HepG2 (cell line): ENCODE data around the gene STMN1. TPM values are rescaled to one million over a fixed set of nuclear protein-coding genes. Genes with fewer than 3 reads are reported as not detected.
A peak's percentile ranks its signal among the peaks of the same experiment; 100 is the strongest.

Source experiments
- CHD4 ChIP-seq: fragments of 200-600 bp; sonication (generic); IDR thresholded peaks from 2 replicates; pipeline ENCODE4 v1.7.0; 2017; ENCODE audit warnings: mild to moderate bottlenecking, low read length, borderline replicate concordance
- HOXA5 ChIP-seq: sonication (generic); formaldehyde crosslinking; IDR thresholded peaks from 2 replicates; pipeline ENCODE4 v1.4.0; 2020; ENCODE audit warnings: missing genetic modification reagents
- NCOA2 ChIP-seq: sonication (generic); formaldehyde crosslinking; IDR thresholded peaks from 2 replicates; pipeline ENCODE4 v1.8.0; 2022; ENCODE audit warnings: inconsistent platforms
- NFE2L1 ChIP-seq: sonication (generic); formaldehyde crosslinking; IDR thresholded peaks from 2 replicates; pipeline ENCODE4 v1.4.0; 2020; ENCODE audit warnings: missing genetic modification reagents, mild to moderate bottlenecking, borderline replicate concordance
- POLR2G ChIP-seq: fragments of 200-400 bp; formaldehyde crosslinking; IDR thresholded peaks from 2 replicates; pipeline ENCODE4 v1.6.1; 2018; ENCODE audit warnings: mild to moderate bottlenecking, low read depth, low read length, moderate library complexity
- U2AF1 ChIP-seq: fragments of 200-400 bp; formaldehyde crosslinking; optimal IDR thresholded peaks from 2 replicates; pipeline ENCODE3; 2017; ENCODE audit warnings: mild to moderate bottlenecking, low read depth, low read length
- U2AF2 ChIP-seq: fragments of 200-400 bp; formaldehyde crosslinking; IDR thresholded peaks from 2 replicates; pipeline ENCODE4 v1.6.1; 2017; ENCODE audit warnings: low read depth, mild to moderate bottlenecking, low read length
- ZNF337 ChIP-seq: sonication (generic); formaldehyde crosslinking; IDR thresholded peaks from 2 replicates; pipeline ENCODE4 v1.5.1; 2020; ENCODE audit warnings: missing genetic modification reagents, low read depth, mild to moderate bottlenecking, borderline replicate concordance
- ZNF33B ChIP-seq: sonication (generic); formaldehyde crosslinking; IDR thresholded peaks from 2 replicates; pipeline ENCODE4 v1.5.1; 2020; ENCODE audit warnings: mild to moderate bottlenecking, missing genetic modification reagents
- ZNF510 ChIP-seq: sonication (generic); formaldehyde crosslinking; IDR thresholded peaks from 2 replicates; pipeline ENCODE4 v1.4.0; 2020; ENCODE audit warnings: low read depth, mild to moderate bottlenecking, missing genetic modification reagents
- ZNF564 ChIP-seq: sonication (generic); formaldehyde crosslinking; IDR thresholded peaks from 2 replicates; pipeline ENCODE4 v1.8.1; 2023; ENCODE audit warnings: mild to moderate bottlenecking, missing genetic modification reagents
- ZNF660 ChIP-seq: sonication (generic); formaldehyde crosslinking; IDR thresholded peaks from 2 replicates; pipeline ENCODE4 v1.5.1; 2020; ENCODE audit warnings: mild to moderate bottlenecking, low read depth, missing genetic modification reagents, borderline replicate concordance
- ZNF678 ChIP-seq: sonication (generic); formaldehyde crosslinking; IDR thresholded peaks from 2 replicates; pipeline ENCODE4 v1.4.0; 2020; ENCODE audit warnings: mild to moderate bottlenecking, missing genetic modification reagents
- polyA plus RNA-seq, 8 experiments: library from polyadenylated mRNA; depleted of rRNA in 3 of 8; stranded (reverse) in 7 of 8; unstranded in 1 of 8; fragments of >200 nt; fragmentation: Illumina TruSeq in 4 of 8; extraction: Trizol in 4 of 8; gene quantifications; 2 replicates each; pipeline versions ENCODE4 v1.2.1 to v1.2.3, GENCODE V29; 2011 to 2016; ENCODE audit warnings: low read depth in 4 of 8, missing spikeins in 1 of 8, mixed read lengths in 1 of 8; ENCODE audit not compliant: insufficient read depth in 1 of 8
- total RNA-seq, 5 experiments: library from RNA; depleted of rRNA; stranded (reverse); fragments of >200 nt; fragmentation: Illumina TruSeq; extraction: Trizol; gene quantifications; 2 replicates each; pipeline ENCODE4 v1.2.3, GENCODE V29; 2016; ENCODE audit warnings: low read depth in 1 of 5
- TF ChIP-seq, protein P1 (sequence below): sonication (generic); formaldehyde crosslinking; IDR thresholded peaks from 2 replicates; pipeline ENCODE4 v1.5.0; 2020; ENCODE audit warnings: mild to moderate bottlenecking, missing genetic modification reagents
- TF ChIP-seq, protein P2 (sequence below): sonication (generic); formaldehyde crosslinking; IDR thresholded peaks from 2 replicates; pipeline ENCODE4 v1.5.1; 2020; ENCODE audit warnings: missing genetic modification reagents, mild to moderate bottlenecking, borderline replicate concordance
- TF ChIP-seq, protein P3 (sequence below): sonication (generic); formaldehyde crosslinking; IDR thresholded peaks from 2 replicates; pipeline ENCODE4 v1.5.0; 2020; ENCODE audit warnings: mild to moderate bottlenecking, missing genetic modification reagents
- TF ChIP-seq, protein P4 (sequence below): sonication (generic); formaldehyde crosslinking; IDR thresholded peaks from 2 replicates; pipeline ENCODE4 v1.4.0; 2020; ENCODE audit warnings: missing genetic modification reagents

The STMN1 gene
- total and polyA plus RNA-seq, 2 of the 13 experiments (the other 11 are each of a cell fraction or from before 2014, with no cell fraction given): 45.9 to 409 TPM

DNA sequence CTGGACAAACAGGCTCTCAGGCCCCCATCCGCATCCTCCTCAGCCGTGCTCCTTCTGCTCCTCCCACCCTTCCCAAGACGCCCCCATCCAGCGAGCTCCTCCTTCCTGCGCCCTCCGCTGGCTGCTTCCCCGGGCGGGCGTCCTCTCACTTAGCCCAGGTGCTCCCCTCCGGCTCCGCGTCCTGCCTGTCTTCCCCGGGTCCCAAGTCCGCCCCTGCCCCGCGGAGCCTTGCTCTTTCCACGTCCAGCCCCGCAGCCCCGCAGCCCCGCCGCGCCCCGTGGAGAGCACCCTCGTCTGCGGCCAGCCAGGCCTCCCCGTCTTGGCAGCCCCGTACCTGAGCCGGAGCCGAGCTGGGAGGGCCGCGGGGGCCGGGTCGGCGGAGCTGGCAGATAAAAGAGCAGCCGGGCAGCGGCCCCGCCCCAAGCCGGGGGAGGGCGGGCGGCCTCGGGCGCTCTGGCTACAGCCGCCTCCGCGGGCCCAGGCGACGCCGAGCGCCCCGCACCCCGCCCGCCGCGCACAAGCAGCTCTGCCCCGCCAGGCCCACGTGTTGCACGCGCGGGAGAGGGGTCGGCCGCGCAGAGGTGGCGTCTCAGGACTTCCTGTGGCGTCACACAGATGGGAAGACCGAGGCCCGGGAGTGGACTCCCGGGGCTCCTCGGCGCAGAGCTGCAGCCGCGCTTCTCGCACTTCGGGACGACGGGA lies 30.9 kb downstream of the STMN1 start, which contains the start of gene PAQR7 (continued):
- TF ChIP-seq CHD4: no peak
- TF ChIP-seq ZNF337 (CRISPR knock-in tag): no peak
- peak; percentile 68; the same call in 1 of the 2 replicates for TF ChIP-seq ZNF564 (CRISPR knock-in tag)
- TF ChIP-seq ZNF678: no peak; the same call in 1 of the 2 replicates
- TF ChIP-seq ZNF510: peak; percentile 75; the same call in 1 of the 2 replicates
- TF ChIP-seq NCOA2: peak; percentile 39; the same call in 1 of the 2 replicates
- 0 out of 2 replicates have a peak, but pooled peaks have one; percentile 17 for TF ChIP-seq ZNF660 (CRISPR knock-in tag)
- TF ChIP-seq, protein P1, sequence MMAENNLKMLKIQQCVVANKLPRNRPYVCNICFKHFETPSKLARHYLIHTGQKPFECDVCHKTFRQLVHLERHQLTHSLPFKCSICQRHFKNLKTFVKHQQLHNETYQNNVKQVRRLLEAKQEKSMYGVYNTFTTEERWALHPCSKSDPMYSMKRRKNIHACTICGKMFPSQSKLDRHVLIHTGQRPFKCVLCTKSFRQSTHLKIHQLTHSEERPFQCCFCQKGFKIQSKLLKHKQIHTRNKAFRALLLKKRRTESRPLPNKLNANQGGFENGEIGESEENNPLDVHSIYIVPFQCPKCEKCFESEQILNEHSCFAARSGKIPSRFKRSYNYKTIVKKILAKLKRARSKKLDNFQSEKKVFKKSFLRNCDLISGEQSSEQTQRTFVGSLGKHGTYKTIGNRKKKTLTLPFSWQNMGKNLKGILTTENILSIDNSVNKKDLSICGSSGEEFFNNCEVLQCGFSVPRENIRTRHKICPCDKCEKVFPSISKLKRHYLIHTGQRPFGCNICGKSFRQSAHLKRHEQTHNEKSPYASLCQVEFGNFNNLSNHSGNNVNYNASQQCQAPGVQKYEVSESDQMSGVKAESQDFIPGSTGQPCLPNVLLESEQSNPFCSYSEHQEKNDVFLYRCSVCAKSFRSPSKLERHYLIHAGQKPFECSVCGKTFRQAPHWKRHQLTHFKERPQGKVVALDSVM (CRISPR knock-in tag): peak; percentile 48; the same call in 1 of the 2 replicates
- peak; percentile 50; the same call in 1 of the 2 replicates for TF ChIP-seq HOXA5
- TF ChIP-seq U2AF1: peak; percentile 17
- 0 out of 2 replicates have a peak, but pooled peaks have one; percentile 19 for TF ChIP-seq NFE2L1 (CRISPR knock-in tag)
- TF ChIP-seq, protein P2, sequence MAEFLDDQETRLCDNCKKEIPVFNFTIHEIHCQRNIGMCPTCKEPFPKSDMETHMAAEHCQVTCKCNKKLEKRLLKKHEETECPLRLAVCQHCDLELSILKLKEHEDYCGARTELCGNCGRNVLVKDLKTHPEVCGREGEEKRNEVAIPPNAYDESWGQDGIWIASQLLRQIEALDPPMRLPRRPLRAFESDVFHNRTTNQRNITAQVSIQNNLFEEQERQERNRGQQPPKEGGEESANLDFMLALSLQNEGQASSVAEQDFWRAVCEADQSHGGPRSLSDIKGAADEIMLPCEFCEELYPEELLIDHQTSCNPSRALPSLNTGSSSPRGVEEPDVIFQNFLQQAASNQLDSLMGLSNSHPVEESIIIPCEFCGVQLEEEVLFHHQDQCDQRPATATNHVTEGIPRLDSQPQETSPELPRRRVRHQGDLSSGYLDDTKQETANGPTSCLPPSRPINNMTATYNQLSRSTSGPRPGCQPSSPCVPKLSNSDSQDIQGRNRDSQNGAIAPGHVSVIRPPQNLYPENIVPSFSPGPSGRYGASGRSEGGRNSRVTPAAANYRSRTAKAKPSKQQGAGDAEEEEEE (CRISPR knock-in tag): no peak
- peak; percentile 92; the same call in 1 of the 2 replicates for TF ChIP-seq ZNF33B
- TF ChIP-seq, protein P3, sequence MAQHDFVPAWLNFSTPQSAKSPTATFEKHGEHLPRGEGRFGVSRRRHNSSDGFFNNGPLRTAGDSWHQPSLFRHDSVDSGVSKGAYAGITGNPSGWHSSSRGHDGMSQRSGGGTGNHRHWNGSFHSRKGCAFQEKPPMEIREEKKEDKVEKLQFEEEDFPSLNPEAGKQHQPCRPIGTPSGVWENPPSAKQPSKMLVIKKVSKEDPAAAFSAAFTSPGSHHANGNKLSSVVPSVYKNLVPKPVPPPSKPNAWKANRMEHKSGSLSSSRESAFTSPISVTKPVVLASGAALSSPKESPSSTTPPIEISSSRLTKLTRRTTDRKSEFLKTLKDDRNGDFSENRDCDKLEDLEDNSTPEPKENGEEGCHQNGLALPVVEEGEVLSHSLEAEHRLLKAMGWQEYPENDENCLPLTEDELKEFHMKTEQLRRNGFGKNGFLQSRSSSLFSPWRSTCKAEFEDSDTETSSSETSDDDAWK (CRISPR knock-in tag): no peak
- TF ChIP-seq U2AF2: no peak
- TF ChIP-seq, protein P4, sequence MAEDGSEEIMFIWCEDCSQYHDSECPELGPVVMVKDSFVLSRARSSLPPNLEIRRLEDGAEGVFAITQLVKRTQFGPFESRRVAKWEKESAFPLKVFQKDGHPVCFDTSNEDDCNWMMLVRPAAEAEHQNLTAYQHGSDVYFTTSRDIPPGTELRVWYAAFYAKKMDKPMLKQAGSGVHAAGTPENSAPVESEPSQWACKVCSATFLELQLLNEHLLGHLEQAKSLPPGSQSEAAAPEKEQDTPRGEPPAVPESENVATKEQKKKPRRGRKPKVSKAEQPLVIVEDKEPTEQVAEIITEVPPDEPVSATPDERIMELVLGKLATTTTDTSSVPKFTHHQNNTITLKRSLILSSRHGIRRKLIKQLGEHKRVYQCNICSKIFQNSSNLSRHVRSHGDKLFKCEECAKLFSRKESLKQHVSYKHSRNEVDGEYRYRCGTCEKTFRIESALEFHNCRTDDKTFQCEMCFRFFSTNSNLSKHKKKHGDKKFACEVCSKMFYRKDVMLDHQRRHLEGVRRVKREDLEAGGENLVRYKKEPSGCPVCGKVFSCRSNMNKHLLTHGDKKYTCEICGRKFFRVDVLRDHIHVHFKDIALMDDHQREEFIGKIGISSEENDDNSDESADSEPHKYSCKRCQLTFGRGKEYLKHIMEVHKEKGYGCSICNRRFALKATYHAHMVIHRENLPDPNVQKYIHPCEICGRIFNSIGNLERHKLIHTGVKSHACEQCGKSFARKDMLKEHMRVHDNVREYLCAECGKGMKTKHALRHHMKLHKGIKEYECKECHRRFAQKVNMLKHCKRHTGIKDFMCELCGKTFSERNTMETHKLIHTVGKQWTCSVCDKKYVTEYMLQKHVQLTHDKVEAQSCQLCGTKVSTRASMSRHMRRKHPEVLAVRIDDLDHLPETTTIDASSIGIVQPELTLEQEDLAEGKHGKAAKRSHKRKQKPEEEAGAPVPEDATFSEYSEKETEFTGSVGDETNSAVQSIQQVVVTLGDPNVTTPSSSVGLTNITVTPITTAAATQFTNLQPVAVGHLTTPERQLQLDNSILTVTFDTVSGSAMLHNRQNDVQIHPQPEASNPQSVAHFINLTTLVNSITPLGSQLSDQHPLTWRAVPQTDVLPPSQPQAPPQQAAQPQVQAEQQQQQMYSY (CRISPR knock-in tag): peak; percentile 74
- peak; percentile 81 for TF ChIP-seq POLR2G
